H1 (cell line): Measurements from ENCODE around the gene TFDP1.

Experiments
- CEBPB ChIP-seq: IDR thresholded peaks from 2 replicates; pipeline ENCODE4 v1.6.1; 2012; ENCODE audit warnings: low read depth, low read length
- CREB1 ChIP-seq: IDR thresholded peaks from 2 replicates; pipeline ENCODE4 v1.6.1; 2012; ENCODE audit warnings: inconsistent platforms
- KDM5A ChIP-seq: fragments of 200-600 bp; IDR thresholded peaks from 2 replicates; pipeline ENCODE4 v1.7.1; 2012; ENCODE audit warnings: mild to moderate bottlenecking, low read length, inconsistent platforms, mixed read lengths
- POLR2A ChIP-seq, 2 experiments: IDR thresholded peaks; 1 replicate in 1 of 2; 2 replicates in 1 of 2; pipeline ENCODE4 v1.6.1; 2011; ENCODE audit warnings: low read depth in 2 of 2, low read length in 2 of 2, mild to moderate bottlenecking in 2 of 2; ENCODE audit errors: control extremely low read depth in 1 of 2
- POLR2AphosphoS5 ChIP-seq: IDR thresholded peaks from 2 replicates; pipeline ENCODE4 v1.6.1; 2011; ENCODE audit warnings: low read depth, low read length
- RBBP5 ChIP-seq: IDR thresholded peaks from 2 replicates; pipeline ENCODE4 v1.7.1; 2012; ENCODE audit warnings: low read depth, mild to moderate bottlenecking, inconsistent platforms, low read length, moderate library complexity, borderline replicate concordance
- RFX5 ChIP-seq: IDR thresholded peaks from 2 replicates; pipeline ENCODE4 v1.6.1; 2011; ENCODE audit warnings: low read depth, low read length, improper control_type of control experiment, borderline replicate concordance
- RXRA ChIP-seq: IDR thresholded peaks from 2 replicates; pipeline ENCODE4 v1.6.1; 2011; ENCODE audit warnings: low read depth, mild to moderate bottlenecking, low read length, moderate library complexity; ENCODE audit not compliant: insufficient read depth
- SP4 ChIP-seq: IDR thresholded peaks from 2 replicates; pipeline ENCODE4 v1.6.1; 2012; ENCODE audit warnings: low read length, inconsistent platforms
- USF2 ChIP-seq: IDR thresholded peaks from 2 replicates; pipeline ENCODE4 v1.6.1; 2011; ENCODE audit warnings: low read length, improper control_type of control experiment
- TF ChIP-seq, protein P1 (sequence below), 3 experiments: IDR thresholded peaks; 1 replicate in 2 of 3; 2 replicates in 1 of 3; pipeline versions ENCODE4 v1.5.1 to v1.6.1; 2011; ENCODE audit warnings: low read length in 3 of 3, mild to moderate bottlenecking in 3 of 3, inconsistent platforms in 2 of 3, low read depth in 1 of 3, moderate library complexity in 1 of 3; ENCODE audit not compliant: insufficient read depth in 1 of 3; ENCODE audit errors: control extremely low read depth in 1 of 3

DNA sequence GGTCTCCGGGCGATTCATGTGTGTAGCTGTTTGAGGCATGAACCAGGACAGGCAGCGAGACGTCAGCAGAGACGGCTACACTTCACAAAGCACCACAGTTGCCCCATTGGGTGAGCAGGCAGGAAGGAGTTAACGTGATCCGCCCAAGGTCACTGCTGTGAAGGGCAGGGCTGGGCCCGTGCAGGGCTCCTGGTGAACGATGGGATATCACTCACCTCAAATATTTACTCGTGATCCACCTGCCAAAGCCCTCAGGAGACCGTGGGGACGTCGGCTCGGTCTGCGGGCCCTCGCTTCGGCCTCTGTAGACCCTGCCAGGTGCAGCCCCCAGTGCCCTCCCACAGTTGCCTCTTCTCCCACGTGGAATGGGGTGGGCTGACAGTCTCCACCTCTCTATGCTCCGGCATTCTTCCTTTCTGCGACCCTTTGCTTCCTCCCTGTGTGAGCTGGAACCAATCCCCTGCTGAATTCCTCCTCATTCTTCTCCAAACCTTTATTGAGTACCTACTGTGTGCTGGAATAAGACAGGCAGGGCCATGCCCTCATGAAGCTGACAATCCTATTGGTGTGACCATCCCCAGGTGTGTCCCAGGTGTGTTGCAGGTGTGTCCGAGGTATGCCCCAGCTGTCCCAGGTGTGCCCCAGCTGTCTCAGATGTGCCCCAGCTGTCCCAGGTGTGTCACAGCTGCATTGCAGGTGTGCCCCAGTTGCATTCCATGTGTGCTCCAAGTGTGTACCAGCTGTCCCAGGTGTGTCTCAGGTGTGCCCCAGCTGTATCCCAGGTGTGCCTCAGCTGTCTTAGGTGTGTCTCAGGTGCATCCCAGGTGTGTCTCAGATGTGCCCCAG lies 80.4 kb downstream of the TFDP1 start:
- TF ChIP-seq KDM5A (no peak), POLR2A (IDR thresholded peaks at IDR 0.05; ENCODE audit: control extremely low read depth in 1 of 2, low read depth in 2 of 2, low read length in 2 of 2) (no peak), CREB1 (no peak), POLR2AphosphoS5 (no peak), USF2 (no peak), RBBP5 (no peak), RXRA (no peak), CEBPB (no peak), SP4 (no peak), RFX5 (no peak)
- TF ChIP-seq, protein P1, sequence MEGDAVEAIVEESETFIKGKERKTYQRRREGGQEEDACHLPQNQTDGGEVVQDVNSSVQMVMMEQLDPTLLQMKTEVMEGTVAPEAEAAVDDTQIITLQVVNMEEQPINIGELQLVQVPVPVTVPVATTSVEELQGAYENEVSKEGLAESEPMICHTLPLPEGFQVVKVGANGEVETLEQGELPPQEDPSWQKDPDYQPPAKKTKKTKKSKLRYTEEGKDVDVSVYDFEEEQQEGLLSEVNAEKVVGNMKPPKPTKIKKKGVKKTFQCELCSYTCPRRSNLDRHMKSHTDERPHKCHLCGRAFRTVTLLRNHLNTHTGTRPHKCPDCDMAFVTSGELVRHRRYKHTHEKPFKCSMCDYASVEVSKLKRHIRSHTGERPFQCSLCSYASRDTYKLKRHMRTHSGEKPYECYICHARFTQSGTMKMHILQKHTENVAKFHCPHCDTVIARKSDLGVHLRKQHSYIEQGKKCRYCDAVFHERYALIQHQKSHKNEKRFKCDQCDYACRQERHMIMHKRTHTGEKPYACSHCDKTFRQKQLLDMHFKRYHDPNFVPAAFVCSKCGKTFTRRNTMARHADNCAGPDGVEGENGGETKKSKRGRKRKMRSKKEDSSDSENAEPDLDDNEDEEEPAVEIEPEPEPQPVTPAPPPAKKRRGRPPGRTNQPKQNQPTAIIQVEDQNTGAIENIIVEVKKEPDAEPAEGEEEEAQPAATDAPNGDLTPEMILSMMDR (IDR thresholded peaks at IDR 0.05; ENCODE audit: control extremely low read depth in 1 of 3, insufficient read depth in 1 of 3, low read depth in 1 of 3, low read length in 3 of 3), result no peak
